Measurements from ENCODE around the gene LOXL3. TPM values are rescaled to one million over a fixed set of nuclear protein-coding genes. Genes with fewer than 3 reads are reported as not detected.

The LOXL3 gene
- total RNA-seq, 1 experiment from 2014 or later, result 0.88 TPM

DNA sequence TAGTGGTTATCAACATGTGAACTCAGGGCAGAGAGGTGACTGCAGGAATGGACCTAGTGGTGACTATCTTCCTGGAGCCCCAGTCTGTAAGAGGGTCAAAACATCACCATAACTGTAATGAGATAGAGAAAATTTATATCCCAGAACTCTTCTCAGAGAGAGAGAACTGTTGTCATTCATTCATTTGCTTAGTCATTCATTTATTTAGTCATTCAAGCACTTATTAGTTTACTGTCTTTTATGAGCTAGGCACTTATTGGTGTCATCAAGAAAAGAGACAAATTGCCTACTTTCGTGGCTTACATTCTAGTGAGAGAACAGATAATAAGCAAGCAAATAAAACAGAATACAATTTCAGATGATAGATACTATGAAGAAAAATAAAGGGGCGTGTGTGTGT is 34.9 kb upstream of the LOXL3 start:
- H3K36me3 ChIP-seq (ENCODE audit: insufficient read depth, low read length, poor library complexity, severe bottlenecking), result no peaks in the 10 kb centered on the region
- CTCF ChIA-PET, result interaction anchor here (0.8 to 1.6 kb wide), 3 partner anchors 9 to 683 kb away, joined by 3 to 13 read pairs (median 4); no protein-coding TSS in a partner anchor
- TF ChIP-seq, protein P1, sequence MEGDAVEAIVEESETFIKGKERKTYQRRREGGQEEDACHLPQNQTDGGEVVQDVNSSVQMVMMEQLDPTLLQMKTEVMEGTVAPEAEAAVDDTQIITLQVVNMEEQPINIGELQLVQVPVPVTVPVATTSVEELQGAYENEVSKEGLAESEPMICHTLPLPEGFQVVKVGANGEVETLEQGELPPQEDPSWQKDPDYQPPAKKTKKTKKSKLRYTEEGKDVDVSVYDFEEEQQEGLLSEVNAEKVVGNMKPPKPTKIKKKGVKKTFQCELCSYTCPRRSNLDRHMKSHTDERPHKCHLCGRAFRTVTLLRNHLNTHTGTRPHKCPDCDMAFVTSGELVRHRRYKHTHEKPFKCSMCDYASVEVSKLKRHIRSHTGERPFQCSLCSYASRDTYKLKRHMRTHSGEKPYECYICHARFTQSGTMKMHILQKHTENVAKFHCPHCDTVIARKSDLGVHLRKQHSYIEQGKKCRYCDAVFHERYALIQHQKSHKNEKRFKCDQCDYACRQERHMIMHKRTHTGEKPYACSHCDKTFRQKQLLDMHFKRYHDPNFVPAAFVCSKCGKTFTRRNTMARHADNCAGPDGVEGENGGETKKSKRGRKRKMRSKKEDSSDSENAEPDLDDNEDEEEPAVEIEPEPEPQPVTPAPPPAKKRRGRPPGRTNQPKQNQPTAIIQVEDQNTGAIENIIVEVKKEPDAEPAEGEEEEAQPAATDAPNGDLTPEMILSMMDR (conservative IDR thresholded peaks at IDR 0.05; ENCODE audit: low read depth, low read length), result no peak
- no peak for TF ChIP-seq EZH2 (IDR thresholded peaks at IDR 0.05; ENCODE audit: borderline replicate concordance, low read depth, low read length, poor library complexity, severe bottlenecking)
- POLR2A ChIA-PET (ENCODE audit: low non-redundant PET), result no interaction called here
- no TSS peak for BruUV-seq (replicated peaks)
- no peaks in the 10 kb centered on the region for H3K9me3 ChIP-seq (ENCODE audit: low read depth, low read length, poor library complexity, severe bottlenecking)
- H3K4me3 ChIP-seq (ENCODE audit: low read depth, low read length, poor library complexity, severe bottlenecking), result no peak overlapping the region
- H3K4me1 ChIP-seq (ENCODE audit: insufficient read depth, low read length, poor library complexity, severe bottlenecking), result peaks cover 8% of the 10 kb centered on the region
- no peak overlapping the region for H3K27ac ChIP-seq (ENCODE audit: low read depth, low read length, poor library complexity, severe bottlenecking)
- intact Hi-C loops (cut with micrococcal nuclease; ENCODE audit: unreplicated experiment), result no loop called here
- no peaks in the 10 kb centered on the region for H3K27me3 ChIP-seq (replicated peaks; ENCODE audit: insufficient read depth, low read depth, low read length, poor library complexity)
- no peak for DNase-seq (ENCODE audit: low spot score)

DNA sequence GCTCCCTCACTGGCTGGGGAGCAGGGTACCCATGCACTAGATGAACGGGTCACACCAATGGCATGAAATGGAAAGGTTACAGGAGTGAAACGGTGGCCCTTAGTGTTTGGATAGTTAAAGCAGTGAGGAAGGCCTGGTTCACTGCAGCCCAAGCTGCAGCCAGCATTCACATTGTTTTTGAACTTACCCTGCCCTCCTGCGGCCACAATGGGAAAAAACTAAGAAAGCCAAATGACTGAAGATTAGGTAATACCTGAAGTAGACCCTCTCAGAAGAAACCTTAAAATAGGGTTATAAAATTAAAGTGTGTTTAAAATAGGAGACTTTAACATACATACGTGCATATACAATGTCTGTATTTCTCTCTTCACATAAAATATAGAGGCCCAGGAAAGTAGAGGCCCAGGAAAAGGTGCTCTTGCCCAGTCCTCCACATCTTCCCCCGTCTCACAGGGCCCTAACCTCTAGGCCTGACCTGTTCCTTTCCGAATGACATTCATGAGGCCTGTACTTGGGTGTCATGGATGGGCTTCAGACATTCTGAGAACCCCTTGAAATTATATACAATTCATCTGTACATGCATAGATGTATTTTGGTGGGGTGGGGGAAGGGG is 34.0 kb upstream of the LOXL3 start:
- intact Hi-C loops (cut with micrococcal nuclease; ENCODE audit: unreplicated experiment), result loop anchor here (1.0 to 2.0 kb wide), 2 partner anchors 104 to 337 kb away; partner anchors contain the start of gene TTC31
- Histone ChIP-seq H3K9me3 (ENCODE audit: low read depth, low read length, poor library complexity, severe bottlenecking) (no peaks in the 10 kb centered on the region), H3K27me3 (replicated peaks; ENCODE audit: insufficient read depth, low read depth, low read length, poor library complexity) (no peaks in the 10 kb centered on the region), H3K36me3 (ENCODE audit: insufficient read depth, low read length, poor library complexity, severe bottlenecking) (no peaks in the 10 kb centered on the region), H3K4me1 (ENCODE audit: insufficient read depth, low read length, poor library complexity, severe bottlenecking) (peaks cover 14% of the 10 kb centered on the region), H3K4me3 (ENCODE audit: low read depth, low read length, poor library complexity, severe bottlenecking) (no peak overlapping the region), H3K27ac (ENCODE audit: low read depth, low read length, poor library complexity, severe bottlenecking) (no peak overlapping the region)
- TF ChIP-seq, protein P1 (conservative IDR thresholded peaks at IDR 0.05; ENCODE audit: low read depth, low read length), result peak; percentile 76
- TF ChIP-seq EZH2 (IDR thresholded peaks at IDR 0.05; ENCODE audit: borderline replicate concordance, low read depth, low read length, poor library complexity, severe bottlenecking), result no peak
- DNase-seq (ENCODE audit: low spot score), result peak; percentile 79
- CTCF ChIA-PET, result interaction anchor here (0.5 to 1.2 kb wide), 2 partner anchors 44 to 561 kb away, joined by 3 to 4 read pairs; no protein-coding TSS in a partner anchor
- no TSS peak for BruUV-seq (replicated peaks)
- POLR2A ChIA-PET (ENCODE audit: low non-redundant PET), result no interaction called here

DNA sequence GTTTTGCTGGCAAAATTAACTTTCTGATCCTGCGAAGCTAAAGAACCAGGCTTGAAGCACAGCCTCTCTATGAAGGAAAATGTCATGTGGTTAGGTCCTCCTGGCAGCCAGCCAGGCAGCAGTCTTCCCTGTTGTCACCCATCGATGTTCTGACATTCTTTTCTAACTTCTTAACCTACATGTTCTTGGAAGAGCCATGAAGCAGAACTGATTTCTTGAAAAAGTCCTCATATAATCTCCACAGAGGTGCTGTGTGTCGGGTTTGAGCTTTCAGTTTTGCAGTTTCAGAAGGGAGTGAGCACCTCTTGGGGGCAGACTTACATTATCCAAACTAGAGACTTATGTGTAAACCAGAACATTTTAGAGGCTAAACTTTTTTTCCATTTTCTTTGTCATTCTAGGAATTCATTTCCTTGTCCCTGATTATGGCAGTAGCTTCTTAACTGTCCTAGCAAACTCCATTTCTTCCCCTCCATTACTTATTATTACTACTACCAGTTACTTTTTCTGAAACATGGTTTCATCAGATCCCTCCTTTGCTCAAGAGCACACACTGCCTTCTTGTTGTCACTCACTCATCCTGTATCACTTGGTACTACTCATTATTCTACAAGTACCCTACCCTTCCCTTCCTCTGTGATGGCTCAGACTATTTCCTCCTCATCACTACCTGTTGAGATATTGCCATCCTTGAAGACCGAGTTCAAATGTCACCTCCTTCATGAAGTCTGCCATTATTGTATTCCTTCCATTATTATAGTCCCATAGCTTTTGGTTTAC is 31.9 kb upstream of the LOXL3 start:
- DNase-seq (ENCODE audit: low spot score), result peak; percentile 40
- ChIA-PET POLR2A (ENCODE audit: low non-redundant PET) (no interaction called here), CTCF (interaction anchor here (0.6 kb wide), 1 partner anchor 12 kb away, joined by 4 read pairs; no protein-coding TSS in a partner anchor)
- no peak overlapping the region for H3K27ac ChIP-seq (ENCODE audit: low read depth, low read length, poor library complexity, severe bottlenecking)
- H3K4me3 ChIP-seq (ENCODE audit: low read depth, low read length, poor library complexity, severe bottlenecking), result no peak overlapping the region
- H3K27me3 ChIP-seq (replicated peaks; ENCODE audit: insufficient read depth, low read depth, low read length, poor library complexity), result no peaks in the 10 kb centered on the region
- intact Hi-C loops (cut with micrococcal nuclease; ENCODE audit: unreplicated experiment), result loop anchor here (2.0 kb wide), 1 partner anchor 335 kb away; no protein-coding TSS in a partner anchor
- no TSS peak for BruUV-seq (replicated peaks)
- TF ChIP-seq, protein P1 (conservative IDR thresholded peaks at IDR 0.05; ENCODE audit: low read depth, low read length), result peak; percentile 27; the same call in 1 of the 2 replicates
- TF ChIP-seq EZH2 (IDR thresholded peaks at IDR 0.05; ENCODE audit: borderline replicate concordance, low read depth, low read length, poor library complexity, severe bottlenecking), result no peak
- peaks cover 14% of the 10 kb centered on the region for H3K4me1 ChIP-seq (ENCODE audit: insufficient read depth, low read length, poor library complexity, severe bottlenecking)
- no peaks in the 10 kb centered on the region for H3K9me3 ChIP-seq (ENCODE audit: low read depth, low read length, poor library complexity, severe bottlenecking)
- no peaks in the 10 kb centered on the region for H3K36me3 ChIP-seq (ENCODE audit: insufficient read depth, low read length, poor library complexity, severe bottlenecking)
